ENCODE measurements around the gene KLF16. TPM values are rescaled to one million over a fixed set of nuclear protein-coding genes. Genes with fewer than 3 reads are reported as not detected.
A peak's percentile ranks its signal among the peaks of the same experiment; 100 is the strongest.

Gene KLF16
- total and polyA plus RNA-seq, 2 experiments from 2014 or later = 8.9 to 20.2 TPM

DNA sequence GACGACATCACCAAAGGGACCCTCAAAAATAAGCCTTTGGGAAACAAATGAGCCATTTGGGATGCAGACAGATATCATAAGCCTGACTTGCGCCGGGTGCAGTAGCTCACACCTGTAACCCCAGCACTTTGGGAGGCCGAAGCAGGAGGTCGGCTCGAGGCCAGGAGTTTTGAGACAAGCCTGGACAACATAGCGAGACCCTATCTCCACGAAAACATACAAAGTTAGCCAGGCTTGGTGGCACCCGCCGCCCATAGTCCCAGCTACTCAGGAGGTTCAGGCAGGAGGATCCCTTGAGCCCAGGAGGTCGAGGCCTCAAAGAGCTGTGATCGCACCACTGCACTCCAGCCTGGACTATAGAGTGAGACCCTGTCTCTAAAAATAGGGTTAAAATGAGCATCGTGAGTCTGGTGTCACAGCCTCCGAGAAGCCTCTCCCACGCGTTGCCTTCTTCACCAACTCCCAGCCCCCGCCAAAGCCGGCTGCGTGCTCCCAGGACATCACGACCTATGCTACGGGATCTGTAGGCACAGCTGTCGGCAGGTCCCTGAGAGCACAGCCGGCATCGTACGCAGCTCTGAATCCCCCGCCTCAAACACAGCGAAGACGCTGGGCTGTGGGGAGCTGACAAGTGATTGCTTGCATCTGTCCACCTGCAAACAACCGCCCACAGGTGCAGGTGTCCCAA, 16.7 kb downstream of the KLF16 start:
- Histone ChIP-seq H3K4me1 (ENCODE audit: insufficient read depth) (peaks cover 3% of the 10 kb centered on the region; the same call in 1 of the 2 replicates), H3K36me3 (ENCODE audit: insufficient read depth) (no peaks in the 10 kb centered on the region), H3K4me3 (peak overlapping the region; percentile 96), H3K79me2 (replicated peaks; ENCODE audit: insufficient read depth) (peaks cover 64% of the 10 kb centered on the region), H3F3A (replicated peaks; ENCODE audit: low read depth) (peaks cover 16% of the 10 kb centered on the region), H3K27me3 (ENCODE audit: insufficient read depth) (no peaks in the 10 kb centered on the region), H2AFZ (no peak overlapping the region), H3K4me2 (peak overlapping the region; percentile 98), H3K27ac (ENCODE audit: low read depth) (no peak overlapping the region), H4K20me1 (replicated peaks; ENCODE audit: insufficient read depth) (peaks cover 24% of the 10 kb centered on the region), H3K9me2 (ENCODE audit: insufficient read depth) (no peaks in the 10 kb centered on the region)
- no peaks in the 10 kb centered on the region; the same call in 2 of the 3 replicates for H3K36me3 Mint-ChIP-seq (ENCODE audit: low read depth)
- peaks cover 28% of the 10 kb centered on the region for H3K4me1 Mint-ChIP-seq
- H3K9me3 Mint-ChIP-seq = 0 out of 3 replicates have a peak, but pooled peaks cover 2% of the 10 kb centered on the region
- peak overlapping the region; percentile 90 for H3K4me3 Mint-ChIP-seq
- TF ChIP-seq ZNF462 (CRISPR knock-in tag; IDR thresholded peaks at IDR 0.05) = no peak
- no peak for TF ChIP-seq CTCF (conservative IDR thresholded peaks at IDR 0.05; ENCODE audit: low read depth in 2 of 2)
- TF ChIP-seq ZNF331 (CRISPR knock-in tag; IDR thresholded peaks at IDR 0.05; ENCODE audit: low read depth) = no peak
- no peak for TF ChIP-seq ETS1 (IDR thresholded peaks at IDR 0.05)
- no peak for TF ChIP-seq NANOG (IDR thresholded peaks at IDR 0.05; ENCODE audit: borderline replicate concordance)
- TF ChIP-seq JUNB (IDR thresholded peaks at IDR 0.05; ENCODE audit: unreplicated experiment) = no peak
- no peak for TF ChIP-seq EZH2 (IDR thresholded peaks at IDR 0.05; ENCODE audit: low read depth, unreplicated experiment)
- no peak for TF ChIP-seq ZNF114 (CRISPR knock-in tag; IDR thresholded peaks at IDR 0.05)
- TF ChIP-seq POLR2AphosphoS5 (IDR thresholded peaks at IDR 0.05; ENCODE audit: low read depth) = no peak
- no peak for TF ChIP-seq CREB1 (CRISPR knock-in tag; IDR thresholded peaks at IDR 0.05; ENCODE audit: low read depth)
- no peak for TF ChIP-seq REST (IDR thresholded peaks at IDR 0.05; ENCODE audit: unreplicated experiment)
- no peak for TF ChIP-seq EZH2phosphoT487 (IDR thresholded peaks at IDR 0.05; ENCODE audit: unreplicated experiment)
- no peak for TF ChIP-seq STAT1 (IDR thresholded peaks at IDR 0.05; ENCODE audit: unreplicated experiment)
- no peak for ATAC-seq
- DNase-seq (ENCODE audit: low spot score) = no peak
- peaks cover 26% of the 10 kb centered on the region for H3K27me3 Mint-ChIP-seq (ENCODE audit: insufficient read depth, low read depth, poor library complexity)
- no peak overlapping the region for H3K27ac Mint-ChIP-seq

Data from GM23338 (cell line).